Measurements from ENCODE around the gene FAM151A. TPM values are rescaled to one million over a fixed set of nuclear protein-coding genes. Genes with fewer than 3 reads are reported as not detected.

The FAM151A gene
- total RNA-seq, 1 donor from 2014 or later, result 1.5 TPM

DNA sequence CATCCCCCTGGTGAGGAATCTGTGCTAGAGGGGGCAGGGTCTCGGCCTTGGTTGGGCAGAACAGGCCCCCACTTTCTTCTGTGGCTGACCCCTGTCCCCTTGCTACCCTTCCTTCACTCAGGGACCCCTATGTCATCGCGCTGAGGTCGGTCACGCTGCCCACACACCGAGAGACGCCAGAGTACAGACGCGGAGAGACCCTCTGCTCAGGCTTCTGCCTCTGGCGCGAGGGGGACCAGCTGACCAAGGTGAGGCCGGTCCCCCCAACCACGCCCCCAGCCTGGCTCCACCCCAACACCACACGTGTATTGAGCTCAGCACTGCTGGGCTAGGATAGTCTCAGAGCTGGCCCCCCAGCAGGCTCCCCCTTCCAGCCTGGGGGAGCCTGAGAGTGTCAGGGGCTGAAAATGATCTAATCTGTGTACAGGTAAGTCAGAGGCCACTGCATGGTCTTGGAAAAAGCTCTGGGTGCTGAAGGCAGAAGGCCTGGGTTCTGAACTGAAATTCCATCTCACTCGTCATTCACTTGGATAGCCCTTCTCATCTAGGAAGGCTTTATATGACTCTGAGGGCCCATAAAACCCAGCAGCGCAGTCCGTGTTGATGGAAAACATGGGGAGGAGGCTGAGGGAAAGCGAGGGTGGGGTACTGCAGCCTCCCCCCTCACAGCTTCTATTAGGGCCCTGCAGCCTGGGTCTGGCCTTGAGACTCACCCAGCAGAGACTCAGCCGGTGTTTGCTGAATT lies 15.3 kb downstream of the FAM151A start:
- DNase-seq (ENCODE audit: missing footprints), result no peak
- no peak for ATAC-seq
- intact Hi-C loops (cut with DNase I), result no loop called here

DNA sequence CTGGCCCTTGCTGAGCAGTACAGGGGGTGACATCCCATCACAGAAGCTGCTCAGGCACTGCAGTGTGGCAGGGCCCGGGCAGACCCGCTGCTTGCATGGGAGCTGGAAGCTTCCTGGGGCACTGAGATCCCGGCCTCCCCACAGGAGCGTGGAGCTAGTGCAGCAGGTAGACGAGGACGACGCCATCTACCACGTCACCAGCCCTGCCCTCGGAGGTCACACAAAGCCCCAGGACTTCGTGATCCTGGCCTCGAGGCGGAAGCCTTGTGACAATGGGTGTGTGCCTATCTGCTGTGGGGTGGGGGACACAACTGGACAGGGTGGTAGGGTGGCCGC lies 16.4 kb downstream of the FAM151A start:
- DNase-seq (ENCODE audit: missing footprints) (no peak), ATAC-seq (no peak)
- intact Hi-C loops (cut with DNase I), result no loop called here

DNA sequence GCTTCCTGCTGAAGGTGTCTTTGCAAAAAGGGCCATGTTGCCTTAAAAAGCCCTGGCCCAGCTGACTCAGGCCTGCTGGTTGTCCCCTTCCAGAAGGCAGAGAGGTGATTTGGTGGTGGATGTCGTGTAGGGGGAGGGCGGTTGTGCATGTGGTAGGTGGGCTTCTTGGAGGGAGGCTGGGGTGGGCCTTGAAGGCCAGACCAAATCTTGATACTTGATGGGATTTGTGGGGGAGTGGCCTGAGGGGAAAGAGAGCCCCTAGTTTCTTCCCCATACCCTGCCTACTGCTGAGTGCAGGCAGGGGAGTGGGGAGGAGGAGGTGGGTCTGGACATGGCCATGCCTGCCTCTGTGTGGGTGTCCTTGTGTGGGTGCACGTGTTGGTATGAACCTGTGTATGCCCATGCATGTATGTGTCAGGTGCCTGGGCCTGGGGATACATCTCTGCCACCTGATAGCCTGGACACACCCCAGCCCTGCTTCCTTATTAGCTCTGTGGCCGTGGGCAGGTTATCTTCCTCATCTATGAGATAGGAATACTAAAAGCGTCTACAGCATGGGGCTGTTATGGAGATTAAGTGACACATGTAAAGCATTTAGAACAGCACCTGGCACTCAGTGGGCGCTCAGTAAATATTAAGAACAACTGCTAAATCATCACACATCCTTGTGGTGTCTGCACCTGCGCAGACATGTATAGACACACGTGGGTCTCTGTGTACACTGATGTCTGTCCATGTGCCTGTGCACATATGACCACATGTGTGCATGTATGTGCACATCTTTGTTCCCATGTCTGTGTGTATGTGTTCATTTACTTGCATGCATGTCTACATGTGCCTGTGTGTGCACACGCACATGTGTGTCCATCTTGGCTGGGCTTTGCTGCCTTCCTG lies 17.0 kb downstream of the FAM151A start:
- ATAC-seq, result no peak
- intact Hi-C loops (cut with DNase I), result no loop called here
- DNase-seq (ENCODE audit: missing footprints), result no peak

DNA sequence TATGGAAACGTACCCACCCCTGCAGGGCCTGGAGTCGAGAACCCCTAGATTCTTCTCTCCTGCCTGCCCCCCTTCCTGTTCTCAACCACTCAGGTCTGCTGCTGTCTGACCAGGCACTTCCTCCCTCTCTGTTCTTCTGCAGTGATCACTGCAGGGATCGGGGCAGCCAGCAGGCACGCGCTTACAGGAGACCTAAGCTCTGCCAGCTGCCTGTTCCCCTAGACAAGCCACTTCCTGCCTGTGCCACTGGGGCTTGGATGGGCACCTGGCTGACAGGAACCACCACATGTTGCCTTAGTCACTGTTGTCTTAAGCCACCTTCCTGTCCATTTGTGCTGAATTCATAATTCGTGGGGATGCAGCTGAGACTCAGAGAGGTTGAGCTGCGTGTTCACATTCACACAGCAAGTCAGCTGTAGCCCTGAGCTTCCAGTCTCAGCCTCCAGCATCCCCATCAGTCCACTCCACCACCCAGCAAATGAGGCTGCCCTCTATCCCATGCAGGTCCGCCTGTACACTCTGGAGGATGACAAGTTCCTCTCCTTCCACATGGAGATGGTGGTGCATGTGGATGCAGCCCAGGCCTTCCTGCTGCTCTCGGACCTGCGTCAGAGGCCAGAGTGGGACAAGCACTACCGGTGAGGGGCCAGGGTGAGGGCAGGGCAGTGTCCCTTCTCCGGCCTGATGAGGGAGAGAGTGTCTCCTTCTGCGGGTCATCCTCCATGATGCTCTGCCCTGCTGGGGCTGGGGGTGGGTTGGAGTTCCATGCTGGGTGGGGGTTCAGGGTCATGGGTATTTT lies 18.6 kb downstream of the FAM151A start:
- DNase-seq (ENCODE audit: missing footprints), result no peak
- intact Hi-C loops (cut with DNase I), result no loop called here
- no peak for ATAC-seq

DNA sequence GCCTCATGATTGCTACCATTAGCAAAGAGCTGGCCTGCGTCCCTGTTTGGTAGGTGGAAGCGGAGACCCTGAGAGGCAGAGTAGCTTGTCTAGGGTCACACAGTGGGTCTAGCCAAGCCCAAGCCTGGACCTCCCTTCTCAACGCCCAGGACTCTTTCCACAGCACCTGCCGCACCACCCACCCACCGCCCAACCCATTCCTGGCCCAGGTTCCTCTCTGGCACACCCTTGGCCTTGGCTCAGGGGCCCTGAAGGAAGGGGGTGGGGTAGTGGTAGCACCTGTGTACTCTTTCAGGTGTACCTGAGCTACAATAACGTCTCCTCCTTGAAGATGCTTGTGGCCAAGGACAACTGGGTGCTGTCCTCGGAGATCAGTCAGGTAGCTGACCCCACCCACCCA lies 19.3 kb downstream of the FAM151A start:
- no peak for DNase-seq (ENCODE audit: missing footprints)
- ATAC-seq, result no peak
- intact Hi-C loops (cut with DNase I), result no loop called here

DNA sequence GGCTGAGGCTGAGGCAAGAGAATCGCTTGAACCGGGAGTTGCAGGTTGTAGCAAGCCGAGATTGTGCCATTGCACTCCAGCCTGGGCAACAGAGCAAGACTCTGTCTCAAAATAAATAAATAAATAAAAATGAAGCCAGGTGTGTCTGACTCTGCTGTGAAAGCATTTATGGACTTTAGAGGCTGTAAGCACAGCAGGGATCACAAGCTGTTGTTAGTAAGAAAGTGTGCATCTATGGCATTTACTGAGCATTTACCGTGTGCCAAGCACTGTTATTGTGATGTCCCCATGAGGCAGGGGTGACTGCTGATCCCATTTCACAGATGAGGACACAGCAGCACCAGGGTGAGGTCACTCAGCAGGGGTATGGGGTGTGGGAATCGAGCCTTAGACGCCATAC lies 20.1 kb downstream of the FAM151A start:
- DNase-seq (ENCODE audit: missing footprints) (no peak), ATAC-seq (no peak)
- intact Hi-C loops (cut with DNase I), result no loop called here

DNA sequence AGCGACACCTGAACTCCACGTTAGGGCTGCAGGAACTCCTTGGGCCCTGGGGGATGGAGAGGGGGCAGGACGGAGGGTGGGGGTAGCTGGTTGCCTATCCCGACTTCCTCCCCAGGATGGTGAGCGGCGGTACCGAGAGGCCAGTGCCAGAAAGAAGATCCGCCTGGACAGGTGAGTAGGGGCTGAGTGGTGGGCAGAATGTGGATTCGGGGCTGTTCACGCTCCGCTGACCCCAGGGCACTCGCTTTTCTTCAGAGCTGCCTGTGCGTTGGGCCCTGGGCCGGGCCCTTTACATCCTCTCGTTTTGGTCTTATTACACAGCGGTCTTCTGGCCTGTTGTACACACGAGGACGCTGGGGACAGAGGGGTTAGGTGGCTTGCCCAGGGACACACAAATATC lies 20.8 kb downstream of the FAM151A start:
- ATAC-seq (no peak), DNase-seq (ENCODE audit: missing footprints) (no peak)
- intact Hi-C loops (cut with DNase I), result no loop called here

DNA sequence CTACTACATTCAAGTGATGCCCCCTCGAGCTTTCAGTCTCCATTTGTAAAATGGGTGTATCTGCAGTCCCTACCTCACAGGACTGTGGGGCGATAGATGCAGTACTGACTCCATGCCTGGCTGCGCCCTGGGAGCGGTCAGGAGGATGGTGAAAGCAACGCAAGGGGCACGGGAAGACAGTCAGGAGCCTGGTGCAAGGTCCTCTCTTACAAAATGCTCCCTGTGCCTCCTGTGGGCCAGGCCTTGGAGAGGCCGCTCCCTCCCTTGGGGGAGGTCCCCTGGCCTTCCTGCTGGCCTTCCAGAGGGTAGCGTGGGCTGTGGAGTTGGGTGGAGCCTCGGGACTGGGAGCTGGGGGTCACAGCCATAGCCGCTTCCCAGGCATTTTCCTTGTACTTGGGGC lies 21.6 kb downstream of the FAM151A start:
- DNase-seq (ENCODE audit: missing footprints) (no peak), ATAC-seq (no peak)
- intact Hi-C loops (cut with DNase I), result no loop called here

DNA sequence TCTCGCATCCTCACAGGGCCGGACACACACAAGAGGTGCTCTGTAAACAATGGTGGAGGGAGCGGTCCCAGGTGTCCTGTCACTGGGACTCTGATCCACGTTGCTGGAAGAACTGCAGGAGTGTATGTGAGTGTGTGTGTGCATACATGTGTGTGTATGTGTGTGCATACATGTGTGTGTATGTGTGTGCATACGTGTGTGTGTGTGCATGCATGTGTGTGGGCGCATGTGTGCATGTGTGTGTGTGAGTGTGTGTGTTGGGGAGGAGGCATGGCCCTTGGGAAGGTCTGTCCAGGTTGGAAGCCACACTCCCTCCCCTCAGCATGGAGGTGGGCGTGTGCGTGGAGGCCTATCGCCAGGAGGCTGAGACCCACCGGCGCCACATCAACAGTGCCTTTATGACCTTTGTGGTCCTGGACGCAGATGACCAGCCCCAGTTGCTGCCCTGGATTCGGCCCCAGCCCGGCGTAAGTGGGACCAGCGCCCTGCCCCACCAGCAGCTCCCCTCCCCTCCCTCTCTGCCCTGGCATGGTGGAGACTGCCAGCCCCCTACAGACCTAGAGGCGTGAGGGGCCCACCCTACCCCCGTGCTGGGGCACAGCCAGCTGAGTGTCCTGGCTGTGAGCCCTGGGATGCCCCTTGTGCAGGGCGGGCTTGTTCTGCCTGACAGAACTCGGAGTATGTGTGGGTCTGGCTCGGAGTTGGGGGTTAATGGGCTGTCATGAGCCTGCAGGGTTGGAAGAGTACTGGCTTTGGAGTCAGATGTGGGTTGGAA lies 22.2 kb downstream of the FAM151A start:
- no peak for ATAC-seq

DNA sequence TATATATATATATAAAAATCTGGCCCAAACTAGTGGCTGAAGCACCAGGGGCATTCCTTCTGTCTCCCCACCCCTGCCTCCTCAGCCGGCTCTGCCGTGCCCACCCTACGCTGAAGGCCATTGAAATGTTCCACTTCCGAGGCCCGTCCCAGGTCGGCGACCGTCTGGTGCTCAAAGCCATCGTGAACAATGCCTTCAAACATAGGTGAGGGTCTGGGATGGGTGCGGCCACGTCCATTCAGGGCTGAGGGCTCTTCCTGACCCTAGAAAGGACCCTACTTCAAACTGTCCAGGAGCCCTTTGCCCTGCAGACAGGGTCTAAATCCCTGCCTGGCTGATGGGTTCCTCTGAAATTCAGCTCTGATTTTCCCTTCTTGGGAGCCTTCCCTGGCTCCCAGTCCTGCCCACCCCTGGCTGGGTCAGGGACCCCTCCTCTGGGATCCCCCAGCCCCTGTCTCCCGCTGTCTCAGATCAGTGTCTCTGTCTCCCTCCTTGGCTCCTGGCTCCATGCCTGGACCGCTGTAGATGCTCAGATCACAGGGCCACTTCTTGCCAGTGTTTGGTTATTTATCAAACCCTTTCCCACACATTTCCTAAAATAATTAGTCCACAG lies 24.0 kb downstream of the FAM151A start:
- ATAC-seq, result no peak
- intact Hi-C loops (cut with DNase I), result no loop called here
- DNase-seq (ENCODE audit: missing footprints), result no peak

More for the DNA sequence above, 22.2 kb downstream of the FAM151A start:
- no peak for DNase-seq (ENCODE audit: missing footprints)
- intact Hi-C loops (cut with DNase I), result no loop called here

DNA sequence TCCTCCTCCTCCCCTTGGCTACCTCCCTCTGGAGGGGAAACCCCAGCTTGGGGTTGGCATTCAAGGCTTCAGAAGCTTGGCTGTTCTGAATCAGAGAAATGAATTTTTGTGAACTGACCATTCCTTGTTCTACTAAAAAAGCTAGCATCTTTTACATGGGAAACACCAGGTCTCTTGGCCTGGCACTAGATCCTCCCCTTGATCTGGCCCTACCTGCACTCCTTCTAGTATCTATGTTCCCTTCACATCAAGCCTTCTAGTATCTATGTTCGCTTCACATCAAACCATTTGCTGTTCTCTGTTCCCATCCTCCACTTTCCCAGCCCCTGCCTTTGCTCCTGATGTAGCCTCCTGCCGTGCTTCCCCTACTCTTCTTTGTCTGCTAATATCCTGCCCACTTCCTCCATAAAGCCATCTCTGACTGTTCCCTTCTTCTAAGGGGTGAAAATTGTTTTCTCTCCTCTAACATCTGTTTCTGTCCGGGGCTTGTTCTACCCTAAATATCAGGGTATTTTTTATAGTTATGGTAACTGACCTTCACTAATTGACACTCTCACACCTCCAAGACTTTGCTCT lies 25.8 kb downstream of the FAM151A start:
- intact Hi-C loops (cut with DNase I), result no loop called here
- ATAC-seq (no peak), DNase-seq (ENCODE audit: missing footprints) (no peak)

DNA sequence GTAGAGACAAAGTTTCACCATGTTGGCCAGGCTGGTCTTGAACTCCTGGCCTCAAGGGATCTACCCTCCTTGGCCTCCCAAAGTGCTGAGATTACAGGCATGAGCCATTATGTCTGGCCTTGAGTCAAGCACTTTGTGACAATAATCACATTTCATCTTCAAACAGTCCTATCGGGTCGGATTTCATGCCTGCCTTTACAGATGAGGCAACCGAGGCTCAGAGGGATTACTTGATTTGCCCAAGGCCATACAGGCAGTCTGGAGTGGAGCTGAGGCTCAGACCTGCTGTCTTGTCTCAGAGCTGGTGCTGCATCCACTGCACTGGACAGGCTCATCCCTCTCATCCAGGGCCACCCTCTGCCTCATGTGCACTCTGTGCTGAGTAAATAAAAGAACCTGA lies 26.6 kb downstream of the FAM151A start:
- intact Hi-C loops (cut with DNase I), result no loop called here
- DNase-seq (ENCODE audit: missing footprints) (no peak), ATAC-seq (no peak)

DNA sequence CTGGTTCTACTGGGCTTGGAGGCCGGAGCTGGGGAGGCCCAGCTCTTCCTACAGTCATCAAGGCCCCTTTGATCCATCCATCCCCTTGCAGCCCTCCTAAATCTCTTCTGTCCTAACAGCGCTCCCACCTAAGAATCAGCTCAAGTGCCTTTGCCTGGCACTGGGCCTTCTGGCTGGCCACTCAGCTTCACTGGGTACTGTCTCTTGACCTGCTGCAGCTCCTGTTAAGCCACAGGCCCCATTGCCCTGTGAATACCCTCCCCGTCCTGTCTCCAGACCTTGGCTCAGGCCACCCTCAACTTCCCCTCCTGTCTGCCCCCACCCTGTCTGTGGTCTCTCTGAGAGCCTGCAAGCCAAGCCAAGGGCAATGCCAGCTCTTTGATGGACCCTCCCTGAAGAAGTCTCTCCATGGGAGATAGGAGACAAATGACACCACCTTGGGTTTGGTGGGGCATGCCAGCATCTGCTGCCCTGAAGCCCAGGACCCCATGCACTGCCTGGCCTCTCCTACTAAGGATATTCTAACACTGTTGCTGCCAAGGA lies 27.3 kb downstream of the FAM151A start:
- DNase-seq (ENCODE audit: missing footprints), result no peak
- ATAC-seq, result peak; percentile 19
- intact Hi-C loops (cut with DNase I), result no loop called here

DNA sequence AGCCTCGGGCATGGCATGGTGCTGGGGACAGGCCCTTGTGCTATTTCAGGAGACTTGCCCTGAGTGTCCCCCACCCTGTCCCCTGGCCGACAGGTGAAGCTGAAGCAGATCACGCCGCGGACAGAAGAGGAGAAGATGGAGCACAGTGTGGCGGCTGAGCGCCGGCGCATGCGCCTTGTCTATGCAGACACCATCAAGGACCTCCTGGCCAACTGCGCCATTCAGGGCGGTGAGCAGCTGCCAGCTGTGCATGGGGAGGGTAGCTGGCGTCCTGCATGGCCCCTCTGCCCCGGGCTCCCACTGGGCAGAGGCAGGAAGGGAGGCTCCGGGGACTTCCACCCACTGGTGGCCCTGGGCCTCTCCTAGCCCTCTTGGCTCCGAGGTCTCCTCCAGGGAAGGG lies 28.9 kb downstream of the FAM151A start:
- intact Hi-C loops (cut with DNase I), result no loop called here

DNA sequence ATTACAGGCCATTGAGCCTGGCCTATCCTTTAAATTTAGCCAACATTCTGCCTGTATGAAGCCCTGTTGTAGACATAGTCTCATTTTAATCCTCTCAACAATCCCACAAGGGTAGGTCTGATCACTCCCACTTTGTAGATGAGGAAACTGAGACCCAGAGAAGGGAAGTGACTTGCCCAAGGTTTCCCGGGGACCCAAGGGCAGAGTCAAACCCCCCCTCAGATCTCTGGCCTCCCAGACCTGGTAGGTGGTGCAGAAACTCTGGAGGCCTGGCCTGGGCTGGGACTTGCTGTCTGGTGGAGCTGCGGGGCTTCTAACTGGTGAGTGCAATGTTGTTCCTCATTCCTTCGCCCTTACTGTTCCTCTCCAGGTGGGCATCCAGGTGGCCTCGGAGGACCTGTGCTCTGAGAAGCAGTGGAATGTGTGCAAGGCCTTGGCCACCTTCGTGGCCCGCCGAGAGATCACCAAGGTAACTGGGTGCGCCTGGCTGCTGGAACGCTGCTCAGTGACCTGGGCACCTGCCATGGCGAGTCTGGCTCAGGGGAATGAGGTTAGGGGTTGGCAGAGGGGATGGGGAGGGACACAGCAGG lies 29.7 kb downstream of the FAM151A start:
- intact Hi-C loops (cut with DNase I), result no loop called here
- ATAC-seq (no peak), DNase-seq (ENCODE audit: missing footprints) (no peak)

More for the DNA sequence above, 28.9 kb downstream of the FAM151A start:
- ATAC-seq, result no peak
- no peak for DNase-seq (ENCODE audit: missing footprints)

DNA sequence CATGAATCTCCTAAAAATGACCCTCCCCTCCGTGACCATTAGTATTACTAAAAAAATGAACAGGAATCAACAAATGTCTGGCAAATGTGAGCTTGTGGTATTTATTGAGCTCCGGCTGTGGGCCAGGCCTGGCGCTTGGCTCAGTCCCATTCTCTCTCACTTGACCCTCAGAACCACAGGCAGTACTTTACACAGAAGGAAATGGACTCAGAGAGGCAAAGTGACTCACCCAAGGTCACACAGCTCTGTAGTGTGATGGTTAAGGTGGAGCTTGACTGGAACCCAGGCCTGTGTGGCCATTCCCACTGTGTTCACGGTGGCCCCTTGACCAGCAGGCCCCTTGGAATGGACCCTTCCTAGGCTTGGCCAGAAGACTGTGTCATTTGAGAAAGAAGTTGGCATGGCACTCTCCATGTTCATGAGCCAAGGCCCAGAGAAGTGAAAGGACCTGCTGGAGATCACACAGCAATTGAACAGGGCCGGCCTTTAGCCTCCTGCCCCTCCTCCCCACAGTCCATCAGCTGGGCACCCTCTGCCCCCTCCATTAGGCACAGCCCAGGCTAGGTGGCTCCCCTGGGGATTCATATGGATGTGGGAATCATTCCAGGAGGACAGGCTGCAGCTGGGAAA lies 32.1 kb downstream of the FAM151A start:
- intact Hi-C loops (cut with DNase I), result no loop called here
- DNase-seq (ENCODE audit: missing footprints), result no peak
- no peak for ATAC-seq

DNA sequence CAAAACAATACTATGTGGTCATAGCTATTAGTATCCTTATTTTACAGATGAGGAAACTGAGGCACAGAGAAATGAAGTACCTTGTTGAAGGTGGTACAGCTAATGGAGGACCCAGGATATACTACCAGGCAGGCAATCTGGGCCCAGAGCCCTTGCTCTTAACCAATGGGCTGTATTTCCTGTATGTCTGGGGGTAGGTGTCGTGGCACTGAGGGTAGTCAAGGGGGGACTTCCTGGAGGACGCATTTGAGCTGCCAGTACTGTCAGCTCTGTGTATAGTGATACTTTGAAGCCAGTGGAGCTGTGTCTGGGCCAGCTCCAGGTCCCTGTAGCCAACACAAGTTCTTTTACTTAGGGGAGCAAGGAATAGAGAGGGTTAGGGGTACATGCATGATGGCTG lies 34.9 kb downstream of the FAM151A start:
- ATAC-seq (no peak), DNase-seq (ENCODE audit: missing footprints) (no peak)
- intact Hi-C loops (cut with DNase I), result loop anchor here (10.0 kb wide), 1 partner anchor 184 kb away; the partner anchor contains the start of gene SSBP3

Measured in Right ventricle myocardium inferior (tissue), 1 donor.